Raji (cell line): ENCODE data around the gene CASTOR1.

Experiments used
- POLR2A ChIP-seq: IDR thresholded peaks from 2 replicates; pipeline ENCODE4 v1.6.1; 2011; ENCODE audit warnings: low read depth, low read length, control low read depth; ENCODE audit not compliant: insufficient read depth

Gene CASTOR1

GRCh38 chr22:30289141-30289979, at the start of gene CASTOR1:
CASTOR1 (minus strand) TSS chr22:30289505; CDS start chr22:30289497, 8 bp downstream.
- peak; percentile 25; the same call in 1 of the 2 replicates for TF ChIP-seq POLR2A

- no peak for TF ChIP-seq POLR2A
Observed at GRCh38 chr22:30338802-30339201, 49.5 kb upstream of the CASTOR1 start.

GRCh38 chr22:30337461-30337778, 48.1 kb upstream of the CASTOR1 start:
- TF ChIP-seq POLR2A = no peak

GRCh38 chr22:30336752-30337460, 47.6 kb upstream of the CASTOR1 start:
- TF ChIP-seq POLR2A = no peak

- no peak for TF ChIP-seq POLR2A
Observed at GRCh38 chr22:30335236-30335635, 45.9 kb upstream of the CASTOR1 start.

- no peak for TF ChIP-seq POLR2A
Observed at GRCh38 chr22:30334646-30335045, 45.3 kb upstream of the CASTOR1 start.

GRCh38 chr22:30333707-30334087, 44.4 kb upstream of the CASTOR1 start:
- no peak for TF ChIP-seq POLR2A

GRCh38 chr22:30332994-30333706, 43.8 kb upstream of the CASTOR1 start:
- no peak for TF ChIP-seq POLR2A

GRCh38 chr22:30332551-30332950, 43.2 kb upstream of the CASTOR1 start:
- TF ChIP-seq POLR2A = no peak

- TF ChIP-seq POLR2A = no peak
Observed at GRCh38 chr22:30328466-30329049, 39.3 kb upstream of the CASTOR1 start.

GRCh38 chr22:30327864-30328345, 38.6 kb upstream of the CASTOR1 start:
- no peak for TF ChIP-seq POLR2A

GRCh38 chr22:30326706-30327362, 37.5 kb upstream of the CASTOR1 start, which contains the start of gene TBC1D10A:
TBC1D10A (minus strand) TSS chr22:30326941; CDS start chr22:30326881, 60 bp downstream.
- TF ChIP-seq POLR2A = peak; percentile 74

- TF ChIP-seq POLR2A = no peak
Observed at GRCh38 chr22:30326255-30326705, 37.0 kb upstream of the CASTOR1 start.

- no peak for TF ChIP-seq POLR2A
Observed at GRCh38 chr22:30325724-30326254, 36.5 kb upstream of the CASTOR1 start.
